Left lung (tissue), 14 donors: ENCODE data around the gene AGT. TPM values are rescaled to one million over a fixed set of nuclear protein-coding genes. Genes with fewer than 3 reads are reported as not detected.

Experiments used
- ATAC-seq: fragments of 200-7000 bp; cut with Tn5 transposase; one replicate; pipeline ENCODE4 v1.9.1; 2020; ENCODE audit warnings: moderate library complexity
- DNase-seq, 4 donors: peaks; one replicate each; pipeline ENCODE4 v3.0.0-alpha.2; 2013 to 2020
- H3K27ac ChIP-seq, 2 donors: fragments of 200-600 bp; sonication (generic) in 1 of 2; one replicate each; pipeline versions ENCODE4 v1.5.0 to v1.8.0; 2020 to 2021
- H3K27me3 ChIP-seq, 2 donors: fragments of 200-600 bp; sonication (generic) in 1 of 2; one replicate each; pipeline versions ENCODE4 v1.5.0 to v1.8.0; 2020 to 2021
- H3K36me3 ChIP-seq, 2 donors: fragments of 200-600 bp; sonication (generic) in 1 of 2; one replicate each; pipeline versions ENCODE4 v1.5.0 to v1.8.0; 2020 to 2021
- H3K4me1 ChIP-seq, 2 donors: fragments of 200-600 bp; one replicate each; pipeline ENCODE4 v1.8.0; 2021
- H3K4me3 ChIP-seq, 2 donors: fragments of 200-600 bp; sonication (generic) in 1 of 2; one replicate each; pipeline versions ENCODE4 v1.5.0 to v1.8.0; 2020 to 2021; ENCODE audit warnings: mild to moderate bottlenecking in 1 of 2
- H3K9me3 ChIP-seq, 2 donors: fragments of 200-600 bp; sonication (generic) in 1 of 2; one replicate each; pipeline versions ENCODE4 v1.5.0 to v1.8.0; 2020 to 2021
- CTCF ChIP-seq, 2 donors: fragments of 200-600 bp; sonication (generic) in 1 of 2; IDR thresholded peaks; one replicate each; pipeline versions ENCODE4 v1.5.0 to v1.8.0; 2021; ENCODE audit warnings: antibody characterized with exemption in 2 of 2
- intact Hi-C, 2 donors: fragments of 100-400 bp; cut with DNase I; formaldehyde crosslinking; loops; one replicate each; pipeline versions ENCODE4 v1.11.2 to v1.14.2; 2022
- long read RNA-seq, 12 donors: library from polyadenylated mRNA in 2 of 12; unstranded in 2 of 12; transcript quantifications; one replicate each; pipeline ENCODE4 v2.0.0 and lab custom pipeline, GENCODE V29; 2019 to 2026
- polyA plus RNA-seq, 6 donors: library from polyadenylated mRNA; unstranded; fragments of 120-200 nt; gene quantifications; one replicate each; pipeline ENCODE4 v1.2.1, GENCODE V29; 2013; ENCODE audit not compliant: insufficient read length in 6 of 6
- total RNA-seq, 2 donors: library from RNA; stranded (reverse); fragmentation: NEBNext Ultra II Directional; extraction: Animal tissue kit (Norgen Biotek cat#: 25700); gene quantifications; one replicate each; pipeline ENCODE4 v1.2.1, GENCODE V29; 2021
- donor health status: DM: no; HTN: yes; CAD: no.
- donor health status: DM: no; HTN: no; CAD: no.

AGT gene
- 1 to 10 TPM; 2.8 to 2.9 TPM for total RNA-seq
- polyA plus RNA-seq, result 1 to 10 TPM in 1 of 6 donors, under 1 TPM in 5; 0.28 to 1.2 (median 0.63) TPM
- long read RNA-seq, donor 1, result 0 reads
- long read RNA-seq, donor 2, result 0 reads
- long read RNA-seq, donor 3, result 0 reads
- long read RNA-seq, donor 4, partial matches to known transcripts, result 0 of 4 reads
- long read RNA-seq, donor 4, other reads (novel, unspliced or antisense), result 0 of 4 reads
- long read RNA-seq, donor 5, partial matches to known transcripts, result 0 of 1 reads
- long read RNA-seq, donor 5, other reads (novel, unspliced or antisense), result 0 of 1 reads
- long read RNA-seq, donor 6, result 0 reads
- long read RNA-seq, donor 7, result 0 reads
- long read RNA-seq, donor 8, result 0 reads
- long read RNA-seq, donor 9, result 0 reads
- long read RNA-seq, donor 10, transcript AGT-201 (5 exons, 2,291 nt), result major isoform, 8 of 9 reads
- long read RNA-seq, donor 10, partial matches to known transcripts, result 1 of 9 reads
- long read RNA-seq, donor 10, other reads (novel, unspliced or antisense), result 0 of 9 reads
- long read RNA-seq, donor 11, transcript AGT-201 (5 exons, 2,291 nt), result major isoform, 178 of 489 reads
- long read RNA-seq, donor 11, partial matches to known transcripts, result 311 of 489 reads
- long read RNA-seq, donor 11, other reads (novel, unspliced or antisense), result 0 of 489 reads
- long read RNA-seq, donor 12, result 0 reads

GRCh38 chr1:230713915-230714764 is at the start of gene AGT:
AGT (minus strand) TSS chr1:230714122; CDS start chr1:230710823, 3,299 bp downstream.
- DNase-seq, result peak in 3 of 4 donors; percentile 47 to 88 (median 75)
- no peaks in the 10 kb centered on the region for H3K36me3 ChIP-seq
- no peaks in the 10 kb centered on the region for H3K9me3 ChIP-seq
- H3K4me3 ChIP-seq, result no peak within 1 kb of the TSS
- no peaks in the 10 kb centered on the region for H3K4me1 ChIP-seq
- intact Hi-C loops, result no loop called here
- no peak within 1 kb of the TSS for H3K27ac ChIP-seq
- TF ChIP-seq CTCF (IDR thresholded peaks at IDR 0.05), result no peak
- H3K27me3 ChIP-seq, result peaks cover 0 to 14% of the 10 kb centered on the region in 2 donors
- ATAC-seq, result peak; percentile 87

- H3K4me3 ChIP-seq, result no peak overlapping the region
- no peak for ATAC-seq
These were observed 47.7 kb upstream of the AGT start for GRCh38 chr1:230761443-230762167.

GRCh38 chr1:230760360-230760827 is 46.5 kb upstream of the AGT start:
- intact Hi-C loops, result no loop called here
- ATAC-seq, result peak; percentile 24
- H3K4me3 ChIP-seq, result no peak overlapping the region

More at GRCh38 chr1:230761443-230762167, 47.7 kb upstream of the AGT start:
- intact Hi-C loops, result no loop called here
- peaks cover 0 to 2% of the 10 kb centered on the region in 2 donors for H3K9me3 ChIP-seq
- DNase-seq, result no peak
- no peak overlapping the region for H3K27ac ChIP-seq
- no peaks in the 10 kb centered on the region for H3K36me3 ChIP-seq
- no peaks in the 10 kb centered on the region for H3K4me1 ChIP-seq
- no peak for TF ChIP-seq CTCF (IDR thresholded peaks at IDR 0.05)
- peaks cover 0 to 4% of the 10 kb centered on the region in 2 donors for H3K27me3 ChIP-seq

More at GRCh38 chr1:230760360-230760827, 46.5 kb upstream of the AGT start:
- TF ChIP-seq CTCF (IDR thresholded peaks at IDR 0.05), result no peak
- no peaks in the 10 kb centered on the region for H3K4me1 ChIP-seq
- H3K27ac ChIP-seq, result no peak overlapping the region
- peaks cover 0 to 2% of the 10 kb centered on the region in 2 donors for H3K9me3 ChIP-seq
- DNase-seq, result no peak
- no peaks in the 10 kb centered on the region for H3K36me3 ChIP-seq
- H3K27me3 ChIP-seq, result peaks cover 0 to 4% of the 10 kb centered on the region in 2 donors
